Putamen (tissue), 1 donor: Measurements from ENCODE around the gene RSPH1.

Experiments used
- DNase-seq: peaks from one replicate; pipeline ENCODE4 v3.0.0-alpha.2; 2016; ENCODE audit warnings: low spot score

RSPH1 gene

GRCh38 chr21:42427809-42428419 is 68.1 kb downstream of the RSPH1 start:
- DNase-seq, result no peak

GRCh38 chr21:42426876-42427480 is 69.0 kb downstream of the RSPH1 start:
- no peak for DNase-seq

- no peak for DNase-seq
These were observed 69.6 kb downstream of the RSPH1 start for GRCh38 chr21:42426424-42426823.

- no peak for DNase-seq
These were observed 70.4 kb downstream of the RSPH1 start for GRCh38 chr21:42425591-42425990.

- no peak for DNase-seq
These were observed 71.0 kb downstream of the RSPH1 start for GRCh38 chr21:42424914-42425541.

- no peak for DNase-seq
These were observed 72.3 kb downstream of the RSPH1 start for GRCh38 chr21:42423685-42424084.

- no peak for DNase-seq
These were observed 72.8 kb downstream of the RSPH1 start for GRCh38 chr21:42423197-42423675.
